ENCODE measurements around the gene EPG5. TPM values are rescaled to one million over a fixed set of nuclear protein-coding genes. Genes with fewer than 3 reads are reported as not detected.

Gene EPG5
- total and polyA plus RNA-seq, 2 of the 4 experiments (the other 2 are of a cell fraction): 37.3 to 114 TPM

DNA sequence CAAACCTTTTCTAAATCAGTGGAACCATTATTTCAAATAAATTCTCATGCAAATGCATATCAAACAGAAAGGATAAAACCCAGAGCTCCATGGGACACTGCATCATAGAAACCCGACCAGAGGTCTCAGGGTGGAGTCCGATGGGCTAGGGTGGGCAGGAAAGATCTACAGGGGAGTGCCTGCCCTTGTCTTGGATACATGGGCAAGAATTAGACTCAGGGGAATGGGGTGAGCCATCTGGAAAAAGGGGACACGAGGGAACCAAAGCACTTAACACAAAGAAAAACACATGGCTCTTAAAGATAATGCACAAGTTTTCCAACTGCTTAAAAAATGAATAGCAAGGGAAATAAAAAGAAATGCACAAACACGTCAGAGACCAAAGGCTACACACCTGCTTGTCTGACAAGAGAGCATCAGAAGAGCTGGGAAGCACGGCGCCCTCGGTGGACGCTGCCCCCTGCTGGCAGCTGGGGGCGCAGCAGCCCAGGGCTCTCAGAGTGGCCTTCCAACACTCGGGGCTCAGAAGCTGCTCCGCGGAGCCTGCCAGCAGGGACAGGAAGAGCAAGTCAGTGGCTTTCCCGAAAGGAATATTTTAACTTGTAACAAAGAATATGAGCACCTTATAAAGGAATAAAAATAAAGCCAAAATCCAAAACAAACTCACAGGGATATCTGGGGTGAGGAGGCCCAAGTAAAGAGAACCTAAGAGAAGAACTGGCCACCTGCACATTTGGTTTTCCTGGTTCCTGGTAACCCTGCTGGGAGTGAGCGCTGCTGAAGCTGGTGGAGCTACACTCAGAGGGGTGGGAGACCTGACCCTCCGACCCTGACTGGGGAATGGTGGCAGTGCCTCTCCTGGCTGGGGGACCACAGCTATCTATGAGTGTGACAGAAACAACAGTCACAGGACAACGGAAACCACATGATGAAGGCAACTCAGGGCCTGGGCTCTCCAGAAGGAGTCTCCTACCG lies 87.2 kb downstream of the EPG5 start:
- no peak overlapping the region for H2BK15ac ChIP-seq (ENCODE audit: low read depth, low read length)
- H3K79me1 ChIP-seq (ENCODE audit: low read depth in 1 of 2, low read length in 2 of 2): peaks cover 17 to 19% of the 10 kb centered on the region in 2 experiments
- H4K8ac ChIP-seq (ENCODE audit: low read depth in 2 of 2, low read length in 2 of 2): peak overlapping the region in 1 of 2 experiments; percentile 4; a peak in 1 of 4 replicates
- H2BK20ac ChIP-seq (ENCODE audit: low read depth, low read length): no peak overlapping the region
- no peak overlapping the region for H3K4me2 ChIP-seq (ENCODE audit: low read depth, low read length)
- ChIA-PET CTCF (interaction anchor here (0.7 to 2.2 kb wide), 13 partner anchors 10 to 217 kb away, joined by 3 to 15 read pairs (median 4); partner anchors contain the start of gene SLC14A1), POLR2A (ENCODE audit: unreplicated experiment) (no interaction called here)
- H3K4me3 ChIP-seq (ENCODE audit: insufficient read depth, low read depth, low read length): no peak overlapping the region
- TF ChIP-seq SMC3 (IDR thresholded peaks at IDR 0.05; ENCODE audit: low read depth, low read length) (peak; percentile 96), CTCF (conservative IDR thresholded peaks at IDR 0.05; ENCODE audit: low read depth, low read length) (peak; percentile 96), MAFK (IDR thresholded peaks at IDR 0.05; ENCODE audit: low read depth, low read length) (no peak), RAD21 (IDR thresholded peaks at IDR 0.05; ENCODE audit: low read length) (peak; percentile 93)
- intact Hi-C loops (cut with micrococcal nuclease): loop anchor here (1.0 to 2.0 kb wide), 3 partner anchors 41 to 215 kb away; no protein-coding TSS in a partner anchor
- WGBS, 2 experiments (ENCODE audit: extremely low coverage in 2 of 2, insufficient read length in 1 of 2): 88% methylated on average over 6 of the region's 17 CpGs; no CpG with 5 or more reads in 1 of the 2 experiments
- H4K20me1 ChIP-seq (ENCODE audit: insufficient read depth, low read length): no peaks in the 10 kb centered on the region
- peaks cover 34% of the 10 kb centered on the region for H3K36me3 ChIP-seq (ENCODE audit: control insufficient read depth, insufficient read depth, low read length)
- H3K9me3 ChIP-seq (ENCODE audit: control insufficient read depth, insufficient read depth, low read length): 0 out of 2 replicates have a peak, but pooled peaks cover 2% of the 10 kb centered on the region
- no peaks in the 10 kb centered on the region for H3K9me1 ChIP-seq (ENCODE audit: insufficient read depth, low read length)
- H2BK5ac ChIP-seq (ENCODE audit: low read depth, low read length, poor library complexity, severe bottlenecking): peak overlapping the region; percentile 14
- H3K56ac ChIP-seq (ENCODE audit: extremely low read depth, insufficient read depth, low read length): no peak overlapping the region
- ATAC-seq (ENCODE audit: low read depth): peak; percentile 98
- H3K14ac ChIP-seq (replicated peaks; ENCODE audit: low read depth, low read length): no peak overlapping the region
- H2AK5ac ChIP-seq (ENCODE audit: low read depth, low read length): peak overlapping the region; percentile 3; the same call in 1 of the 2 replicates
- dilution Hi-C loops (cut with HindIII; ENCODE audit: low sequenced_read_pairs, unreplicated experiment): no loop called here
- no peak overlapping the region for H2AFZ ChIP-seq (replicated peaks; ENCODE audit: low read length, poor library complexity)
- no peaks in the 10 kb centered on the region for H3K27me3 ChIP-seq (ENCODE audit: control insufficient read depth, insufficient read depth, low read length)
- H3K4me1 ChIP-seq (ENCODE audit: control insufficient read depth, insufficient read depth, low read length): no peaks in the 10 kb centered on the region
- no TSS peak for BruUV-seq (replicated peaks)
- no peak overlapping the region for H3K18ac ChIP-seq (ENCODE audit: low read depth, low read length)
- H4K91ac ChIP-seq (ENCODE audit: insufficient read depth, low read depth, low read length): no peak overlapping the region
- no peak overlapping the region for H3K9ac ChIP-seq (ENCODE audit: low read depth, low read length)
- H2AK9ac ChIP-seq (replicated peaks; ENCODE audit: low read depth, low read length, poor library complexity): no peak overlapping the region
- no peak overlapping the region for H3K23ac ChIP-seq (ENCODE audit: low read depth, low read length)
- in situ Hi-C loops (cut with MboI; ENCODE audit: low sequenced_read_pairs): loop anchor here (5.0 kb wide), 1 partner anchor 188 kb away; no protein-coding TSS in a partner anchor
- no peak overlapping the region for H4K5ac ChIP-seq (ENCODE audit: low read depth, low read length)
- no peak overlapping the region; the same call in 1 of the 2 replicates for H2BK120ac ChIP-seq (ENCODE audit: low read depth, low read length)
- no peak overlapping the region for H3K4ac ChIP-seq (ENCODE audit: low read depth, low read length)
- H3K27ac ChIP-seq (ENCODE audit: insufficient read depth, low read length): no peak overlapping the region
- peak; percentile 65 for DNase-seq

Data from IMR-90 (cell line).